GM18867 (cell line): ENCODE data around the gene ADAMTS16.
A peak's percentile ranks its signal among the peaks of the same experiment; 100 is the strongest.

Experiments used
- ATAC-seq: cut with Tn5 transposase; IDR thresholded peaks from one replicate; pipeline ENCODE4 v1.9.1; 2021; ENCODE audit warnings: mild to moderate bottlenecking, moderate library complexity; ENCODE audit not compliant: unreplicated experiment

The ADAMTS16 gene

GRCh38 chr5:5182508-5183188, 42.5 kb downstream of the ADAMTS16 start:
- no peak for ATAC-seq

GRCh38 chr5:5183189-5183699, 43.1 kb downstream of the ADAMTS16 start:
- no peak for ATAC-seq

- ATAC-seq: no peak
These were observed 43.8 kb downstream of the ADAMTS16 start for GRCh38 chr5:5183933-5184332.

- ATAC-seq: no peak
These were observed 48.4 kb downstream of the ADAMTS16 start for GRCh38 chr5:5188376-5189050.

- no peak for ATAC-seq
These were observed 48.9 kb downstream of the ADAMTS16 start for GRCh38 chr5:5189051-5189430.

GRCh38 chr5:5191906-5192305, 51.8 kb downstream of the ADAMTS16 start:
- no peak for ATAC-seq

GRCh38 chr5:5192681-5193080, 52.6 kb downstream of the ADAMTS16 start:
- ATAC-seq: no peak

GRCh38 chr5:5195128-5195918, 55.2 kb downstream of the ADAMTS16 start:
- no peak for ATAC-seq

GRCh38 chr5:5198135-5198534, 58.0 kb downstream of the ADAMTS16 start:
- ATAC-seq: no peak

GRCh38 chr5:5198815-5199214, 58.7 kb downstream of the ADAMTS16 start:
- no peak for ATAC-seq

- no peak for ATAC-seq
These were observed 59.4 kb downstream of the ADAMTS16 start for GRCh38 chr5:5199495-5199894.

- no peak for ATAC-seq
These were observed 60.0 kb downstream of the ADAMTS16 start for GRCh38 chr5:5200133-5200532.

GRCh38 chr5:5202321-5202720, 62.2 kb downstream of the ADAMTS16 start:
- no peak for ATAC-seq

GRCh38 chr5:5203451-5203850, 63.3 kb downstream of the ADAMTS16 start:
- ATAC-seq: no peak

- no peak for ATAC-seq
These were observed 67.7 kb downstream of the ADAMTS16 start for GRCh38 chr5:5207828-5208227.

- ATAC-seq: no peak
These were observed 69.0 kb downstream of the ADAMTS16 start for GRCh38 chr5:5209089-5209488.

GRCh38 chr5:5209510-5210286, 69.6 kb downstream of the ADAMTS16 start:
- no peak for ATAC-seq

GRCh38 chr5:5217371-5217770, 77.2 kb downstream of the ADAMTS16 start:
- ATAC-seq: peak; percentile 100

- ATAC-seq: no peak
These were observed 78.3 kb downstream of the ADAMTS16 start for GRCh38 chr5:5218396-5218795.

- no peak for ATAC-seq
These were observed 79.4 kb downstream of the ADAMTS16 start for GRCh38 chr5:5219541-5219940.
